NCI-H2196 (cell line): ENCODE measurements around the gene MRPL40.

ENCODE experiments used
- DNase-seq: peaks from one replicate; lab custom pipeline; 2025; ENCODE audit not compliant: unreplicated experiment; lab: John Stamatoyannopoulos, UW

MRPL40 gene

GRCh38 chr22:19432133-19432851, at the start of gene MRPL40:
Gene MRPL40, plus strand, starts transcription at chr22:19432545. Its CDS starts 10 bp downstream, at chr22:19432555.
- peak; percentile 87 for DNase-seq

- DNase-seq: no peak
These were observed 49.1 kb upstream of the MRPL40 start for GRCh38 chr22:19383292-19383691.

- no peak for DNase-seq
These were observed 47.0 kb upstream of the MRPL40 start for GRCh38 chr22:19385221-19385906.

- no peak for DNase-seq
These were observed 46.1 kb upstream of the MRPL40 start for GRCh38 chr22:19386248-19386647.

GRCh38 chr22:19387038-19387437, 45.3 kb upstream of the MRPL40 start:
- no peak for DNase-seq

- DNase-seq: no peak
These were observed 44.8 kb upstream of the MRPL40 start for GRCh38 chr22:19387575-19387974.

- DNase-seq: peak; percentile 19
These were observed 38.6 kb upstream of the MRPL40 start for GRCh38 chr22:19393704-19394103.

GRCh38 chr22:19394274-19395050, 37.9 kb upstream of the MRPL40 start:
- DNase-seq: no peak

GRCh38 chr22:19395276-19395675, 37.1 kb upstream of the MRPL40 start:
- no peak for DNase-seq

GRCh38 chr22:19396561-19396933, 35.8 kb upstream of the MRPL40 start:
- no peak for DNase-seq

- no peak for DNase-seq
These were observed 35.2 kb upstream of the MRPL40 start for GRCh38 chr22:19396934-19397733.

- no peak for DNase-seq
These were observed 34.6 kb upstream of the MRPL40 start for GRCh38 chr22:19397734-19398104.

- no peak for DNase-seq
These were observed 34.1 kb upstream of the MRPL40 start for GRCh38 chr22:19398206-19398605.

GRCh38 chr22:19398652-19399051, 33.7 kb upstream of the MRPL40 start:
- no peak for DNase-seq

GRCh38 chr22:19400881-19401280, 31.5 kb upstream of the MRPL40 start:
- DNase-seq: no peak

GRCh38 chr22:19401483-19401882, 30.9 kb upstream of the MRPL40 start:
- no peak for DNase-seq

- DNase-seq: no peak
These were observed 29.6 kb upstream of the MRPL40 start for GRCh38 chr22:19402642-19403191.

GRCh38 chr22:19404676-19405075, 27.7 kb upstream of the MRPL40 start:
- DNase-seq: no peak

GRCh38 chr22:19405133-19405532, 27.2 kb upstream of the MRPL40 start:
- DNase-seq: no peak

GRCh38 chr22:19405652-19406051, 26.7 kb upstream of the MRPL40 start:
- DNase-seq: no peak

GRCh38 chr22:19406281-19406811, 26.0 kb upstream of the MRPL40 start:
- DNase-seq: no peak
